HepG2 (cell line): ENCODE measurements around the gene PEX12. TPM values are rescaled to one million over a fixed set of nuclear protein-coding genes. Genes with fewer than 3 reads are reported as not detected.

ENCODE experiments used
- ARID5B ChIP-seq: IDR thresholded peaks from 2 replicates; pipeline ENCODE4 v1.4.0; 2020; ENCODE audit warnings: mild to moderate bottlenecking, missing genetic modification reagents
- CHCHD3 ChIP-seq: sonication (generic); formaldehyde crosslinking; IDR thresholded peaks from 2 replicates; pipeline ENCODE4 v1.8.0; 2022; ENCODE audit warnings: mild to moderate bottlenecking, missing genetic modification reagents, moderate library complexity
- DRAP1 ChIP-seq: IDR thresholded peaks from 2 replicates; pipeline ENCODE4 v1.6.1; 2016; ENCODE audit warnings: missing genetic modification reagents, missing compliant biosample characterization
- FOXA3 ChIP-seq: IDR thresholded peaks from 2 replicates; pipeline ENCODE4 v1.6.1; 2016; ENCODE audit warnings: missing genetic modification reagents, missing compliant biosample characterization
- PBX2 ChIP-seq: IDR thresholded peaks from 2 replicates; pipeline ENCODE4 v1.6.1; 2016; ENCODE audit warnings: control low read depth
- RNF2 ChIP-seq: fragments of 450-650 bp; conservative IDR thresholded peaks from 2 replicates; pipeline ENCODE4 v1.6.1; 2016; ENCODE audit warnings: low read depth
- SP2 ChIP-seq: sonication (generic); formaldehyde crosslinking; IDR thresholded peaks from 2 replicates; pipeline ENCODE4 v1.5.1; 2020; ENCODE audit warnings: mild to moderate bottlenecking, missing genetic modification reagents
- THRA ChIP-seq: sonication (generic); formaldehyde crosslinking; IDR thresholded peaks from 2 replicates; pipeline ENCODE4 v1.4.0; 2020; ENCODE audit warnings: missing genetic modification reagents, borderline replicate concordance
- ZBTB37 ChIP-seq: sonication (generic); formaldehyde crosslinking; IDR thresholded peaks from 2 replicates; pipeline ENCODE4 v1.4.0; 2020; ENCODE audit warnings: mild to moderate bottlenecking, missing genetic modification reagents
- ZFP41 ChIP-seq: sonication (generic); formaldehyde crosslinking; IDR thresholded peaks from 2 replicates; pipeline ENCODE4 v1.4.0; 2020; ENCODE audit warnings: mild to moderate bottlenecking, missing genetic modification reagents, borderline replicate concordance
- ZNF263 ChIP-seq: sonication (generic); formaldehyde crosslinking; IDR thresholded peaks from 2 replicates; pipeline ENCODE4 v1.4.0; 2020; ENCODE audit warnings: missing genetic modification reagents
- ZNF350 ChIP-seq: sonication (generic); formaldehyde crosslinking; IDR thresholded peaks from 2 replicates; pipeline ENCODE4 v1.4.0; 2020; ENCODE audit warnings: mild to moderate bottlenecking, low read depth, missing genetic modification reagents, borderline replicate concordance
- ZNF558 ChIP-seq: sonication (generic); formaldehyde crosslinking; IDR thresholded peaks from 2 replicates; pipeline ENCODE4 v1.9.0; 2022; ENCODE audit warnings: mild to moderate bottlenecking, missing genetic modification reagents, borderline replicate concordance
- ZNF572 ChIP-seq: sonication (generic); formaldehyde crosslinking; IDR thresholded peaks from 2 replicates; pipeline ENCODE4 v1.5.1; 2020; ENCODE audit warnings: mild to moderate bottlenecking, missing genetic modification reagents
- ZNF704 ChIP-seq: sonication (generic); formaldehyde crosslinking; IDR thresholded peaks from 2 replicates; pipeline ENCODE4 v1.8.1; 2023; ENCODE audit warnings: mild to moderate bottlenecking, inconsistent platforms, moderate library complexity, missing genetic modification reagents, borderline replicate concordance
- ZNF749 ChIP-seq: sonication (generic); formaldehyde crosslinking; IDR thresholded peaks from 2 replicates; pipeline ENCODE4 v1.8.0; 2022; ENCODE audit warnings: mild to moderate bottlenecking, missing genetic modification reagents, moderate library complexity, borderline replicate concordance
- ZSCAN22 ChIP-seq: sonication (generic); formaldehyde crosslinking; IDR thresholded peaks from 2 replicates; pipeline ENCODE4 v1.4.0; 2020; ENCODE audit warnings: mild to moderate bottlenecking, missing genetic modification reagents
- polyA plus RNA-seq, 8 experiments: library from polyadenylated mRNA; depleted of rRNA in 3 of 8; stranded (reverse) in 7 of 8; unstranded in 1 of 8; fragments of >200 nt; fragmentation: Illumina TruSeq in 4 of 8; extraction: Trizol in 4 of 8; gene quantifications; 2 replicates each; pipeline versions ENCODE4 v1.2.1 to v1.2.3, GENCODE V29; 2011 to 2016; ENCODE audit warnings: low read depth in 4 of 8, missing spikeins in 1 of 8, mixed read lengths in 1 of 8; ENCODE audit not compliant: insufficient read depth in 1 of 8
- total RNA-seq, 5 experiments: library from RNA; depleted of rRNA; stranded (reverse); fragments of >200 nt; fragmentation: Illumina TruSeq; extraction: Trizol; gene quantifications; 2 replicates each; pipeline ENCODE4 v1.2.3, GENCODE V29; 2016; ENCODE audit warnings: low read depth in 1 of 5

Gene PEX12
- total and polyA plus RNA-seq, 2 of the 13 experiments (the other 11 are each of a cell fraction or from before 2014, with no cell fraction given): 5.1 to 11.9 TPM

GRCh38 chr17:35578197-35578928, at the start of gene PEX12 (continued):
- TF ChIP-seq ZSCAN22 (CRISPR knock-in tag) (no peak; the same call in 1 of the 2 replicates), CHCHD3 (CRISPR knock-in tag) (no peak), FOXA3 (CRISPR knock-in tag) (peak; percentile 46), RNF2 (no peak; the same call in 1 of the 2 replicates), DRAP1 (peak; percentile 89), ZNF749 (CRISPR knock-in tag) (no peak; the same call in 1 of the 2 replicates), ZNF350 (CRISPR knock-in tag) (peak; percentile 96), THRA (CRISPR knock-in tag) (peak; percentile 65; the same call in 1 of the 2 replicates), ZNF263 (CRISPR knock-in tag) (peak; percentile 55), SP2 (no peak; the same call in 1 of the 2 replicates), ZNF572 (CRISPR knock-in tag) (no peak), ZFP41 (CRISPR knock-in tag) (no peak), ARID5B (CRISPR knock-in tag) (peak; percentile 54), ZBTB37 (no peak), PBX2 (no peak), ZNF558 (CRISPR knock-in tag) (no peak), ZNF704 (CRISPR knock-in tag) (no peak)
